Measurements from ENCODE around the gene FIBCD1. TPM values are rescaled to one million over a fixed set of nuclear protein-coding genes. Genes with fewer than 3 reads are reported as not detected.

Gene FIBCD1
- total RNA-seq, 4 donors from 2014 or later, result not detected

DNA sequence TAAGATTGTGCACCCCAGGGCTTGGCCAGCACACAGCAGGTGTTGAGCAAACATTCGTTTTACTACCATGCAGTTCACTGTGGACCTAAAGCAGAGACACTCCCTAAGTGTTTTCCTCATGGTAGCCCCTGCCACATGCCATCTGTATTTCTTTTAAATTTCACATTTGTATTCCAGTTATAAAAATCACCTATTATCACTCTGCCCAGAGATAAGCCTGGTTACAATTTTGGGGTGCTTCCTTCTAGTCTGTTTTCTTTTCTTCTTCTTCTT lies 10.9 kb upstream of the FIBCD1 start:
- WGBS, 2 donors, result 56 to 75% methylated on average over 1 of the region's 1 CpG
- intact Hi-C loops (cut with DNase I), result no loop called here
- DNase-seq, result no peak
- H3K27ac ChIP-seq, result no peak overlapping the region
- H3K4me3 ChIP-seq, result no peak overlapping the region
- TF ChIP-seq, protein P1, sequence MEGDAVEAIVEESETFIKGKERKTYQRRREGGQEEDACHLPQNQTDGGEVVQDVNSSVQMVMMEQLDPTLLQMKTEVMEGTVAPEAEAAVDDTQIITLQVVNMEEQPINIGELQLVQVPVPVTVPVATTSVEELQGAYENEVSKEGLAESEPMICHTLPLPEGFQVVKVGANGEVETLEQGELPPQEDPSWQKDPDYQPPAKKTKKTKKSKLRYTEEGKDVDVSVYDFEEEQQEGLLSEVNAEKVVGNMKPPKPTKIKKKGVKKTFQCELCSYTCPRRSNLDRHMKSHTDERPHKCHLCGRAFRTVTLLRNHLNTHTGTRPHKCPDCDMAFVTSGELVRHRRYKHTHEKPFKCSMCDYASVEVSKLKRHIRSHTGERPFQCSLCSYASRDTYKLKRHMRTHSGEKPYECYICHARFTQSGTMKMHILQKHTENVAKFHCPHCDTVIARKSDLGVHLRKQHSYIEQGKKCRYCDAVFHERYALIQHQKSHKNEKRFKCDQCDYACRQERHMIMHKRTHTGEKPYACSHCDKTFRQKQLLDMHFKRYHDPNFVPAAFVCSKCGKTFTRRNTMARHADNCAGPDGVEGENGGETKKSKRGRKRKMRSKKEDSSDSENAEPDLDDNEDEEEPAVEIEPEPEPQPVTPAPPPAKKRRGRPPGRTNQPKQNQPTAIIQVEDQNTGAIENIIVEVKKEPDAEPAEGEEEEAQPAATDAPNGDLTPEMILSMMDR (IDR thresholded peaks at IDR 0.05), result no peak
- no peak for TF ChIP-seq POLR2A (IDR thresholded peaks at IDR 0.05)
- peaks cover 0 to 6% (median 0%) of the 10 kb centered on the region in 3 donors for H3K9me3 ChIP-seq
- H3K27me3 ChIP-seq, result peaks cover 0 to 43% (median 0%) of the 10 kb centered on the region in 4 donors
- H3K36me3 ChIP-seq, result no peaks in the 10 kb centered on the region
- no peaks in the 10 kb centered on the region for H3K4me1 ChIP-seq

DNA sequence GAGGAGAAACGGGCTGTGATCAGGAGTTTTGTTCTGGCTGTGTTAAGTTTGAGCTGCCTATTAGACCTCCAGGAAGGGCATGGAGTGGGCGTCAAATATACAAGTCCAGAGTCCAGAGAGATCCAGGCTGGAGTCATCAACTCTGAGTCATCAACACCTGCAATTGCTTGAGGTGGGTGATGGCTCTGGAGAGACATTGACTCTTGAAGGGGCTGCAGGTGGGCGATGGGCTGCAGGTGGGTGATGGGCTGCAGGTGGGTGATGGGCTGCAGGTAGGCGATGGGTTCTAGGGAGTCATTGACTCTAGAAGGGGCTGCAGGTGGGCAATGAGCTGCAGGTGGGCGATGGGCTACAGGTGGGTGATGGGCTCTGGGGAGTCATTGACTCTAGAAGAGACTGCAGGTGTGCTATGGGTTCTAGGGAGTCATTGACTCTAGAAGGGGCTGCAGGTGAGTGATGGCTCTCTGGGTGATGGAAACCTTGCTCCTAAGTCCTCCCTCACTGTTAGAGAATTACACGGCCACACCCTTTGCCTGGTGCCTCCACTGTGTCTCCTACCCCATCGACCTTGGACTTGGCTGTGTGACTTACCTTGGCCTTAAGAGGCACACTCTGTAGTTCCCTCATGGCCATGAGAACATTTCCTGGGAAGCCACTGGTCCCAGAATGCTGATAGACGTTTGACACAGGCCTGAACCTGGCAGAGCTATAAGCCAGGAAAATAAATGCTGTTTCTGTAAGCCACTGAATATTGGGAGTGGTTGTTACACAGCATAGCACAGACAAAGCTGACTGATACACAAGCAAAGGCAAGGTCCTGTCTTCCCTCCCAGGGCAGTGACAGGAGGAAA lies 10.4 kb upstream of the FIBCD1 start:
- Histone ChIP-seq H3K27me3 (peaks cover 0 to 49% (median 0%) of the 10 kb centered on the region in 4 donors), H3K9me3 (peaks cover 0 to 6% (median 0%) of the 10 kb centered on the region in 3 donors), H3K4me3 (no peak overlapping the region), H3K27ac (no peak overlapping the region), H3K4me1 (no peaks in the 10 kb centered on the region), H3K36me3 (no peaks in the 10 kb centered on the region)
- TF ChIP-seq POLR2A (IDR thresholded peaks at IDR 0.05), result no peak
- TF ChIP-seq, protein P1 (IDR thresholded peaks at IDR 0.05), result no peak
- intact Hi-C loops (cut with DNase I), result loop anchor here (10.0 kb wide), 1 partner anchor 75 kb away; no protein-coding TSS in a partner anchor
- 74 to 77% methylated on average over 7 of the region's 8 CpGs for WGBS, 2 donors
- DNase-seq, result no peak

DNA sequence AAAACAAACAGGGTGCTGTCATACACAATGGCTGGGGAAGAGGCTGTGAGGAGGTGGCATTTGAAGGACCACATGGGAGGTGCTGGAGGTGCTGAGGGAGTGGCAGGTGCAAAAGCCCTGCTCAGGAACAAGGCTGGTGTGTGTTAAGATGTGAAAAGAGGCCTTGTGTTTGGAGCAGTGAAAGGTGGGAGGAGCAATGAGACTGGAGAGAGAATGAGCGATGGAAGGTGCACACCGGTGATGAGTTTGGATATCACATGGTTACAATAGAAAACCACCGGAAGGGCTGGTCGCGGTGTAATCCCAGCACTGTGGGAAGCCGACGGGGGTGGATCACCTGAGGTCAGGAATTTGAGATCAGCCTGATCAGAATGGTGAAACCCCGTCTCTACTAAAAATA lies 9.2 kb upstream of the FIBCD1 start:
- intact Hi-C loops (cut with DNase I), result loop anchor here (10.0 kb wide), 1 partner anchor 73 kb away; no protein-coding TSS in a partner anchor
- no peak for TF ChIP-seq POLR2A (IDR thresholded peaks at IDR 0.05)
- TF ChIP-seq, protein P1 (IDR thresholded peaks at IDR 0.05), result no peak
- WGBS, 2 donors, result 44 to 47% methylated on average over 8 of the region's 8 CpGs

DNA sequence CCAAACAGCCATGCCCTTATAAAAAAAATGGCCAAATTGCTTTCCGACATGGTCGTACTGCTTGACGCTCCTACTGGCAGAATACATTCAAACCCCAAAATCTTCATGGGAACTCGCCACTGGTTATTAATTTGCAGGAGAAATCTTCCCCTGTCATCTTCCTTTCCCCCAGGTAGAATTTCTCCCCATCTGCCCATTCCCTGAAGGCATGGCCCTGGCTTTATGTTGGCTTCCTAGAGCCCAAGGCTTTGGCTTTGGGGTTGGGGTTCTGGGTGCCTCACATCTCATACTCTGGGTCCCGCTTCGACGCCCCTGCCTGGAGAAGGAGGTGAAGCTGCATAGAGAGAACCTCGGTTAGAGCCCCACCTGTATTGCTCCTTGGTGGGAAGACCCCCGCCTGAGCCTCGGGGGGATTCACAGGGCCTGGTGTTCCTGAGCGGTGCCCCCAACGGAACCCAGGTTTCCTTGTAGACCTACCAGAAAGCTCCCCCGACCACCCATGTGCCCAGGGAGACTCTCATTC lies 8.6 kb upstream of the FIBCD1 start:
- peaks cover 0 to 66% (median 4%) of the 10 kb centered on the region in 4 donors for H3K27me3 ChIP-seq

More for the DNA sequence above, 9.2 kb upstream of the FIBCD1 start:
- Histone ChIP-seq H3K4me1 (peaks cover 0 to 1% (median 0%) of the 10 kb centered on the region in 3 donors), H3K9me3 (peaks cover 0 to 6% (median 0%) of the 10 kb centered on the region in 3 donors), H3K4me3 (no peak overlapping the region), H3K27me3 (peaks cover 0 to 60% (median under 1%) of the 10 kb centered on the region in 4 donors), H3K36me3 (no peaks in the 10 kb centered on the region), H3K27ac (no peak overlapping the region)
- DNase-seq, result no peak

More for the DNA sequence above, 8.6 kb upstream of the FIBCD1 start:
- TF ChIP-seq, protein P1 (IDR thresholded peaks at IDR 0.05), result no peak
- Histone ChIP-seq H3K27ac (no peak overlapping the region), H3K36me3 (no peaks in the 10 kb centered on the region), H3K4me3 (no peak overlapping the region), H3K9me3 (peaks cover 0 to 6% (median 0%) of the 10 kb centered on the region in 3 donors), H3K4me1 (peaks cover 0 to 4% (median 0%) of the 10 kb centered on the region in 3 donors)
- 64 to 66% methylated on average over 11 of the region's 13 CpGs for WGBS, 2 donors
- no peak for DNase-seq
- intact Hi-C loops (cut with DNase I), result loop anchor here (10.0 kb wide), 1 partner anchor 73 kb away; no protein-coding TSS in a partner anchor
